GM12872 (cell line): ENCODE results near the gene RASAL1.

Experiments
- TF ChIP-seq, protein P1 (sequence below): IDR thresholded peaks from 3 replicates; pipeline ENCODE4 v1.5.1; 2011; ENCODE audit warnings: low read depth, mild to moderate bottlenecking, low read length, moderate library complexity; ENCODE audit not compliant: insufficient read depth

Gene RASAL1

DNA sequence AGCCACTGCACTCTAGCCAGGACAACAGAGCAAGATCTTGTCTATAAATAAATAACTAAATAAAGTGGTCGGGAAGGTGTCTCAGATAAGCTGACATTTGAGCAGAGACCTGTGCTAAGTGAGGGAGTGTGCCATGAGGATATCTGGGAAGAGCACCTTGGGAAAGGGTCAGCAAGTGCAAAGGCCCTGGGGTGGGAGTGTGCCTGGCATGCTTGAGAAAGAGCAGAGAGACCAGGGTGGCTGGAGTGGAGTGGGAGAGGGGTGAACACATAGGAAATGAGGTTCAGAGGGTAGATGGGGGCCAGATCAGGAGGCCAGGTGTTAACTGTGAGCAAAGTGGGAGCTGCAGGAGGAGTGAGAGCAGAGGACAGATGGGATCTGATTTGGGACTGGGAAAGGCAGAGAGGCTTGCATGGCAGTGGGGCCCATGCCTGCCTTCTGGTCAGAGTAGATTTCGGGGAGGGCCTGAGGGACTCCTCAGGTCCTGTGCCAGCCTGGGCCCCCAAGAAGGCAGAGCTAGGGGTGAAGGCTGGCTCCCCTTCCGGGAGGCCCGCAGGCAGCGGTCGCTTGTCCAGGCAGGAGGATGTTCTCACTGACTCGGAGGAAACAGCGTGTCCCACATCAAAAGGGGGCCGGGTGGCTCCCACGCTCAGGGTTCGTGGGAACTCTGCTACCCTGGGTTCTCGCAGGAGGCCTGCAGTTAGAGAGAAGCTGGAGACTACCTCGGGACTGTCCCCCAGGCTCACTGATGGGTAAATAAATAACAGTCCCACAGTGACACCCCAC, 46.4 kb downstream of the RASAL1 start:
- TF ChIP-seq, protein P1, sequence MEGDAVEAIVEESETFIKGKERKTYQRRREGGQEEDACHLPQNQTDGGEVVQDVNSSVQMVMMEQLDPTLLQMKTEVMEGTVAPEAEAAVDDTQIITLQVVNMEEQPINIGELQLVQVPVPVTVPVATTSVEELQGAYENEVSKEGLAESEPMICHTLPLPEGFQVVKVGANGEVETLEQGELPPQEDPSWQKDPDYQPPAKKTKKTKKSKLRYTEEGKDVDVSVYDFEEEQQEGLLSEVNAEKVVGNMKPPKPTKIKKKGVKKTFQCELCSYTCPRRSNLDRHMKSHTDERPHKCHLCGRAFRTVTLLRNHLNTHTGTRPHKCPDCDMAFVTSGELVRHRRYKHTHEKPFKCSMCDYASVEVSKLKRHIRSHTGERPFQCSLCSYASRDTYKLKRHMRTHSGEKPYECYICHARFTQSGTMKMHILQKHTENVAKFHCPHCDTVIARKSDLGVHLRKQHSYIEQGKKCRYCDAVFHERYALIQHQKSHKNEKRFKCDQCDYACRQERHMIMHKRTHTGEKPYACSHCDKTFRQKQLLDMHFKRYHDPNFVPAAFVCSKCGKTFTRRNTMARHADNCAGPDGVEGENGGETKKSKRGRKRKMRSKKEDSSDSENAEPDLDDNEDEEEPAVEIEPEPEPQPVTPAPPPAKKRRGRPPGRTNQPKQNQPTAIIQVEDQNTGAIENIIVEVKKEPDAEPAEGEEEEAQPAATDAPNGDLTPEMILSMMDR = no peak

DNA sequence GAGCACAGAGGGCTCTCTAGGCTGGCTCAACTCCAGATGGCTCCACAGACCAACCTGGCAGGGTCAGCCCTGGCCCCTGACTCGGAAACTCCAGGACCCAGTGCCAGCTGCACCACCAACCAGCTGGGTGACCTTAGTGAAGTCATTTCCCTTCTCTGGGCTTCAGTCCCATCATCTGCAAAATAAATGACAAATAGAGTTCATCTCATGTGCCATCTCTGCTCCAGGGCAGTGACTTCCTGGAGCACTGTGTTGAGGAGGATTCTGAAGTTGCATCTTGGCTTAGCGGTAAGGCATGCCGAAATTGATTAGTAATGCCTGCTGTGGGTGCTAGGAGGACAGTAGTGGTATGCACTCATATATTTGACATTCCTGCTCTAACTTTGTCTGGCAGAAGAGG, 47.5 kb downstream of the RASAL1 start:
- TF ChIP-seq, protein P1 = no peak

DNA sequence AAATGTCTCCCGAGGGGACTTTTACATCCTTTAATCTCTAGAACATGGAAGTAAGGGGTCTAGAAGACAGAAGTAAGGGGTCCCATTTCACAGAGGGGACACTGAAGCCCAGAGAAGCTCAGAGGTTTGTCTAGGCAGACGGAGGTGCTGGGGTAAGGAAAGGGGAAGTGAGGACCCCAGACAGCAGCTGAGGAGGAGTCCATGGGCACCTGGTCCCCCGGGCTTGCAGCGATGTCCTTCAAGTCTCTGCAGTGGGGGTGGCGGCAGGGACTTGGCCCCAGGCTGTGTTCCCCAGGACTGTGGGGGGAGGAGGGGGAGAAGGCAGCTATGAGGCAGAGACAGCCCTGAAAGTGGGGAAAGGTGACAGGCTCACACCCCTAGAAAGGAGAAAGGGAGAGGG, 48.4 kb downstream of the RASAL1 start:
- TF ChIP-seq, protein P1 = no peak

GRCh38 chr12:113086249-113087164, 49.1 kb downstream of the RASAL1 start:
- TF ChIP-seq, protein P1 = no peak

DNA sequence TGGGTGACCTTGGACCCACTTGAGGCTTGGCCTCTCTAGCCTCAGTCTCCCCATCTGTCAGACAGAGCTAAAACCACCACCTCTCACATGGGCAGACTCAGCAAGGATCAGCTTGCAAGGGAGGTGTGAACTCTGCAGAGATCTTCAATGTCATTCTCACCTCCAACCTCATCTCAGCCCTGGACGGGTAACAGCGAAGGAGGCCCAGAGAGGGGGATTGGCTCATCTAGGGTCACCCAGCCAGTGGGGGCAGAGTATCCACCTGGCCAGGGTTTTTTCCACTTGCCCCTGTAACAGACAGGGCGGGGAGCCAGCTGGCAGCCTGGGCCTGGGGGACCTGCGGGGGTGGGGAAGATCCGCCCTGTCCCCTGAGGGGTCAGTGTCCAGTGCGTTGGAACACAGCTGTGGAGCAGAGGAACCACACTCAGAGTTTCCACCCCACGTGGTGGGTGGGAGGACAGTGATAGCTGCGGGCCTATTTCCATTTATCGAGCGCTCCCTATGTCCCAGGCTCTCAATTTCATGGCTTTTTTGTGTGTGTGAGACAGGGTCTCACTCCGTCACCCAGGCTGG, 51.6 kb downstream of the RASAL1 start:
- TF ChIP-seq, protein P1 = no peak

- TF ChIP-seq, protein P1 = no peak
Observed at GRCh38 chr12:113082486-113083148, 52.9 kb downstream of the RASAL1 start.

DNA sequence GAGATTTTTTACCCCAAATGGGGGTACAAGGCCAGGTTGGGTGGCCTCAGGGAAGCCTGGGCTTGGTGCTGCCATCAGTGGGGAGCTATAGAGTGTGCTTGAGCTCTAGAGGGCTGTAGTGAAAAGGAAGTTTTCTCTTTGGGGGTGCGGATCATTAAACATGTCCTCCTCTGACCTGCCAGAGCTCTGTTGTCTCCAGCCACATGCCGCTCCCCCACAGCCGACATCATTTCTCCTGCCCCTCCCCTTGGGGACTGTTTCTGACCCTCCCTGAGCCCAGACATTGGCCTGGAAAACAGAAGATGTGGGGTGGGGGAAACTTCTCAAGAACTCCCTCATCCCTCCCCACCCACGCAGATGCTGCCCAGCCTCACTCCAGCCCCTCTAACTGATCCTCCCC, 53.7 kb downstream of the RASAL1 start:
- TF ChIP-seq, protein P1 = no peak
